ENCODE data around the gene ATRIP.

Gene ATRIP

GRCh38 chr3:48410205-48411040 lies 36.1 kb upstream of the ATRIP start:
- DNase-seq (ENCODE audit: low spot score): no peak

GRCh38 chr3:48411041-48411588 lies 35.4 kb upstream of the ATRIP start:
- no peak for DNase-seq (ENCODE audit: low spot score)

GRCh38 chr3:48411606-48412374 lies 34.7 kb upstream of the ATRIP start:
- no peak for DNase-seq (ENCODE audit: low spot score)

GRCh38 chr3:48412375-48413001 lies 34.0 kb upstream of the ATRIP start:
- DNase-seq (ENCODE audit: low spot score): no peak

GRCh38 chr3:48413086-48413485 lies 33.5 kb upstream of the ATRIP start:
- no peak for DNase-seq (ENCODE audit: low spot score)

GRCh38 chr3:48413611-48414010 lies 32.9 kb upstream of the ATRIP start:
- no peak for DNase-seq (ENCODE audit: low spot score)

GRCh38 chr3:48414376-48415250 lies 31.9 kb upstream of the ATRIP start:
- DNase-seq (ENCODE audit: low spot score): no peak

- no peak for DNase-seq (ENCODE audit: low spot score)
Observed at GRCh38 chr3:48415251-48415953, 31.1 kb upstream of the ATRIP start.

GRCh38 chr3:48416091-48416505 lies 30.4 kb upstream of the ATRIP start:
- DNase-seq (ENCODE audit: low spot score): no peak

GRCh38 chr3:48416546-48416945 lies 30.0 kb upstream of the ATRIP start:
- DNase-seq (ENCODE audit: low spot score): no peak

- no peak for DNase-seq (ENCODE audit: low spot score)
Observed at GRCh38 chr3:48417529-48418108, 28.9 kb upstream of the ATRIP start.

GRCh38 chr3:48418140-48418539 lies 28.4 kb upstream of the ATRIP start:
- no peak for DNase-seq (ENCODE audit: low spot score)

GRCh38 chr3:48418651-48419050 lies 27.9 kb upstream of the ATRIP start:
- DNase-seq (ENCODE audit: low spot score): no peak

GRCh38 chr3:48419149-48419548 lies 27.4 kb upstream of the ATRIP start:
- no peak for DNase-seq (ENCODE audit: low spot score)

GRCh38 chr3:48419597-48419996 lies 26.9 kb upstream of the ATRIP start:
- DNase-seq (ENCODE audit: low spot score): no peak

- DNase-seq (ENCODE audit: low spot score): no peak
Observed at GRCh38 chr3:48420561-48420960, 26.0 kb upstream of the ATRIP start.

GRCh38 chr3:48422272-48422671 lies 24.3 kb upstream of the ATRIP start:
- DNase-seq (ENCODE audit: low spot score): no peak

- DNase-seq (ENCODE audit: low spot score): no peak
Observed at GRCh38 chr3:48422681-48423080, 23.9 kb upstream of the ATRIP start.

- no peak for DNase-seq (ENCODE audit: low spot score)
Observed at GRCh38 chr3:48423241-48423882, 23.2 kb upstream of the ATRIP start.

All from kidney capillary endothelial cell (primary cell).